Measurements from ENCODE around the gene FEN1.

The FEN1 gene

DNA sequence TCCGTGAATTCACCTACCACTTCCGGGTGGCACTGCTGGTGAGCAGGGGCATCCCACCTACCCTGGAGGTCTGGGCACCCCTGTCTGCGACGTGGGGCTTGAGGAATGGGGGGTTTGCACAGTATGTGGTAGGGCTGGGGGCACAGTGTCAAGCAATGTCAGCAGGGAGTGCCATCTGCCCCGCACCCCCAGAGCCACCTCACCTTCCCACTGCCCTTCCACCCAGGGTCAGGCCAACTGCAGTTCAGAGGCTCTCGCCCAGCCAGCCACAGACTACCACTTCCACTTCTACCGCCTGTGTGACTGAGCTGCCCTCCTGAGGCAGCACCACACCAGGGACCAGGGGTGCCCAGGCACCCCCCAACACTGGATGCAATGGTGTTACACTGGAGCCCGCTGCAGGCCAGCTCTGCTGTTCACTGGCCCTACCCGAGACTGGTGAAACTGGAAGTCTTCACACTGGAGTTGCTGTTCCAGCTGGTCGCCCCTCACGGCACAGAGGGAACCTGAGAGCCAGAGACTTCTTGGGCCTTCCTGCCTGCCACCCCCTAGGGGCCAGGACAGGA lies 6.8 kb upstream of the FEN1 start:
- TF ChIP-seq ZNF560 (tag by site-specific recombination; IDR thresholded peaks at IDR 0.05; ENCODE audit: borderline replicate concordance): no peak
- TF ChIP-seq KLF10 (tag by site-specific recombination; IDR thresholded peaks at IDR 0.05): no peak
- TF ChIP-seq, protein P1, sequence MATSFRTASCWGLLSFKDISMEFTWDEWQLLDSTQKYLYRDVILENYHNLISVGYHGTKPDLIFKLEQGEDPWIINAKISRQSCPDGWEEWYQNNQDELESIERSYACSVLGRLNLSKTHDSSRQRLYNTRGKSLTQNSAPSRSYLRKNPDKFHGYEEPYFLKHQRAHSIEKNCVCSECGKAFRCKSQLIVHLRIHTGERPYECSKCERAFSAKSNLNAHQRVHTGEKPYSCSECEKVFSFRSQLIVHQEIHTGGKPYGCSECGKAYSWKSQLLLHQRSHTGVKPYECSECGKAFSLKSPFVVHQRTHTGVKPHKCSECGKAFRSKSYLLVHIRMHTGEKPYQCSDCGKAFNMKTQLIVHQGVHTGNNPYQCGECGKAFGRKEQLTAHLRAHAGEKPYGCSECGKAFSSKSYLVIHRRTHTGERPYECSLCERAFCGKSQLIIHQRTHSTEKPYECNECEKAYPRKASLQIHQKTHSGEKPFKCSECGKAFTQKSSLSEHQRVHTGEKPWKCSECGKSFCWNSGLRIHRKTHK (tag by site-specific recombination; IDR thresholded peaks at IDR 0.05): no peak
- TF ChIP-seq EGR2 (tag by site-specific recombination; IDR thresholded peaks at IDR 0.05; ENCODE audit: low read depth): no peak
- no peak for TF ChIP-seq SALL2 (tag by site-specific recombination; IDR thresholded peaks at IDR 0.05; ENCODE audit: borderline replicate concordance)
- TF ChIP-seq ZBTB7A (tag by site-specific recombination; IDR thresholded peaks at IDR 0.05; ENCODE audit: low read depth): no peak
- TF ChIP-seq HOXA7 (CRISPR knock-in tag; IDR thresholded peaks at IDR 0.05; ENCODE audit: borderline replicate concordance): no peak
- Histone ChIP-seq H3K9me3 (ENCODE audit: control insufficient read depth, insufficient read depth, low read depth, low read length) (no peaks in the 10 kb centered on the region), H3K4me1 (ENCODE audit: control insufficient read depth, insufficient read depth, low read length) (no peaks in the 10 kb centered on the region), H3K27ac (ENCODE audit: extremely low read depth, low read depth, low read length) (no peak overlapping the region), H3K36me3 (ENCODE audit: control insufficient read depth in 2 of 2, insufficient read depth in 1 of 2, low read length in 2 of 2) (peaks cover 0 to 84% of the 10 kb centered on the region in 2 experiments; a peak in 1 of 3 replicates), H3K4me3 (ENCODE audit: low read depth, low read length) (no peak overlapping the region)
- POLR2A ChIA-PET: no interaction called here
- CTCF ChIA-PET: interaction anchor here (0.6 to 9.0 kb wide), 5 partner anchors 12 to 414 kb away, joined by 3 to 118 read pairs (median 4); no protein-coding TSS in a partner anchor

DNA sequence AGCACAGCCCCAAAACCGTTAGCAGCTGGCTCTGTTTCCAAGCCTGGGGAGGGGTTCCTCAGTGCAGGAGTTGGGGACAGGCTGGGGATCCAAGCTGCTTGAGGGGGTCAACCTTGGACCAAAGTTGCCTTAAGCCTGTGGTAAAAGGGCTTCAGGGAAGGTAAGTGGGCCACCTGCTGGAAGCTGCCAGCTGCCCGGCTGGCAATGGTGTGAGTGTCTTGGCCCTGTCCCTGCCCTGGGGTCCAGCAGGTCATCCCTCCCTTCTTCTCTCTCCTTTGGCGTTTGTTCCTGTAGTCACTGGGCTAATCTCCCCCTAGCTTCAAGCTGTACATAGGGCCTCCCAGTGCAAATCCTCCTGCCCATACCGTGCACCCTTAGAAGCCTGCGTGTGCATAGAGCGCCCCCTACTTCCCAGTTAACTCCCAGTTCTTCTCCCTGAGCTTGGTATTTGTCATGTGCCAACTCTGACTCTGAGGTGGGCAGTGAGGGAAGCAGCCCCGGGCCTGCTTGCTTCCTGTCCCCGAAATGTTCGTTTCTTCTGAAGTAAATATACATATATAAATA lies 4.7 kb upstream of the FEN1 start:
- H3K27ac ChIP-seq (ENCODE audit: extremely low read depth, low read depth, low read length): no peak overlapping the region
- H3K4me1 ChIP-seq (ENCODE audit: control insufficient read depth, insufficient read depth, low read length): no peaks in the 10 kb centered on the region
- CTCF ChIA-PET: interaction anchor here (0.5 to 9.0 kb wide), 20 partner anchors 9 to 1188 kb away, joined by 3 to 118 read pairs (median 4); no protein-coding TSS in a partner anchor
- no peaks in the 10 kb centered on the region for H3K9me3 ChIP-seq (ENCODE audit: control insufficient read depth, insufficient read depth, low read depth, low read length)
- POLR2A ChIA-PET: interaction anchor here (0.6 to 1.8 kb wide), 4 partner anchors 9 to 41 kb away, joined by 3 to 5 read pairs (median 4); no protein-coding TSS in a partner anchor
- TF ChIP-seq, protein P2, sequence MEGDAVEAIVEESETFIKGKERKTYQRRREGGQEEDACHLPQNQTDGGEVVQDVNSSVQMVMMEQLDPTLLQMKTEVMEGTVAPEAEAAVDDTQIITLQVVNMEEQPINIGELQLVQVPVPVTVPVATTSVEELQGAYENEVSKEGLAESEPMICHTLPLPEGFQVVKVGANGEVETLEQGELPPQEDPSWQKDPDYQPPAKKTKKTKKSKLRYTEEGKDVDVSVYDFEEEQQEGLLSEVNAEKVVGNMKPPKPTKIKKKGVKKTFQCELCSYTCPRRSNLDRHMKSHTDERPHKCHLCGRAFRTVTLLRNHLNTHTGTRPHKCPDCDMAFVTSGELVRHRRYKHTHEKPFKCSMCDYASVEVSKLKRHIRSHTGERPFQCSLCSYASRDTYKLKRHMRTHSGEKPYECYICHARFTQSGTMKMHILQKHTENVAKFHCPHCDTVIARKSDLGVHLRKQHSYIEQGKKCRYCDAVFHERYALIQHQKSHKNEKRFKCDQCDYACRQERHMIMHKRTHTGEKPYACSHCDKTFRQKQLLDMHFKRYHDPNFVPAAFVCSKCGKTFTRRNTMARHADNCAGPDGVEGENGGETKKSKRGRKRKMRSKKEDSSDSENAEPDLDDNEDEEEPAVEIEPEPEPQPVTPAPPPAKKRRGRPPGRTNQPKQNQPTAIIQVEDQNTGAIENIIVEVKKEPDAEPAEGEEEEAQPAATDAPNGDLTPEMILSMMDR (tag by site-specific recombination; IDR thresholded peaks at IDR 0.05): peak; percentile 54
- TF ChIP-seq, protein P3, sequence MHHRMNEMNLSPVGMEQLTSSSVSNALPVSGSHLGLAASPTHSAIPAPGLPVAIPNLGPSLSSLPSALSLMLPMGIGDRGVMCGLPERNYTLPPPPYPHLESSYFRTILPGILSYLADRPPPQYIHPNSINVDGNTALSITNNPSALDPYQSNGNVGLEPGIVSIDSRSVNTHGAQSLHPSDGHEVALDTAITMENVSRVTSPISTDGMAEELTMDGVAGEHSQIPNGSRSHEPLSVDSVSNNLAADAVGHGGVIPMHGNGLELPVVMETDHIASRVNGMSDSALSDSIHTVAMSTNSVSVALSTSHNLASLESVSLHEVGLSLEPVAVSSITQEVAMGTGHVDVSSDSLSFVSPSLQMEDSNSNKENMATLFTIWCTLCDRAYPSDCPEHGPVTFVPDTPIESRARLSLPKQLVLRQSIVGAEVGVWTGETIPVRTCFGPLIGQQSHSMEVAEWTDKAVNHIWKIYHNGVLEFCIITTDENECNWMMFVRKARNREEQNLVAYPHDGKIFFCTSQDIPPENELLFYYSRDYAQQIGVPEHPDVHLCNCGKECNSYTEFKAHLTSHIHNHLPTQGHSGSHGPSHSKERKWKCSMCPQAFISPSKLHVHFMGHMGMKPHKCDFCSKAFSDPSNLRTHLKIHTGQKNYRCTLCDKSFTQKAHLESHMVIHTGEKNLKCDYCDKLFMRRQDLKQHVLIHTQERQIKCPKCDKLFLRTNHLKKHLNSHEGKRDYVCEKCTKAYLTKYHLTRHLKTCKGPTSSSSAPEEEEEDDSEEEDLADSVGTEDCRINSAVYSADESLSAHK (tag by site-specific recombination; IDR thresholded peaks at IDR 0.05): no peak
- TF ChIP-seq ZNF654 (tag by site-specific recombination; IDR thresholded peaks at IDR 0.05; ENCODE audit: low read depth) (0 out of 2 replicates have a peak, but pooled peaks have one; percentile 7), BCL11B (tag by site-specific recombination; IDR thresholded peaks at IDR 0.05; ENCODE audit: low read depth) (no peak)
- TF ChIP-seq, protein P4, sequence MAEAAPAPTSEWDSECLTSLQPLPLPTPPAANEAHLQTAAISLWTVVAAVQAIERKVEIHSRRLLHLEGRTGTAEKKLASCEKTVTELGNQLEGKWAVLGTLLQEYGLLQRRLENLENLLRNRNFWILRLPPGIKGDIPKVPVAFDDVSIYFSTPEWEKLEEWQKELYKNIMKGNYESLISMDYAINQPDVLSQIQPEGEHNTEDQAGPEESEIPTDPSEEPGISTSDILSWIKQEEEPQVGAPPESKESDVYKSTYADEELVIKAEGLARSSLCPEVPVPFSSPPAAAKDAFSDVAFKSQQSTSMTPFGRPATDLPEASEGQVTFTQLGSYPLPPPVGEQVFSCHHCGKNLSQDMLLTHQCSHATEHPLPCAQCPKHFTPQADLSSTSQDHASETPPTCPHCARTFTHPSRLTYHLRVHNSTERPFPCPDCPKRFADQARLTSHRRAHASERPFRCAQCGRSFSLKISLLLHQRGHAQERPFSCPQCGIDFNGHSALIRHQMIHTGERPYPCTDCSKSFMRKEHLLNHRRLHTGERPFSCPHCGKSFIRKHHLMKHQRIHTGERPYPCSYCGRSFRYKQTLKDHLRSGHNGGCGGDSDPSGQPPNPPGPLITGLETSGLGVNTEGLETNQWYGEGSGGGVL (tag by site-specific recombination; IDR thresholded peaks at IDR 0.05): no peak
- no peak overlapping the region for H3K4me3 ChIP-seq (ENCODE audit: low read depth, low read length)
- peaks cover 0 to 74% of the 10 kb centered on the region in 2 experiments; a peak in 1 of 3 replicates for H3K36me3 ChIP-seq (ENCODE audit: control insufficient read depth in 2 of 2, insufficient read depth in 1 of 2, low read length in 2 of 2)
